ENCODE results near the gene RAB23.

GRCh38 chr6:57256541-57256940 lies 34.4 kb upstream of the RAB23 start:
- TF ChIP-seq, protein P1, sequence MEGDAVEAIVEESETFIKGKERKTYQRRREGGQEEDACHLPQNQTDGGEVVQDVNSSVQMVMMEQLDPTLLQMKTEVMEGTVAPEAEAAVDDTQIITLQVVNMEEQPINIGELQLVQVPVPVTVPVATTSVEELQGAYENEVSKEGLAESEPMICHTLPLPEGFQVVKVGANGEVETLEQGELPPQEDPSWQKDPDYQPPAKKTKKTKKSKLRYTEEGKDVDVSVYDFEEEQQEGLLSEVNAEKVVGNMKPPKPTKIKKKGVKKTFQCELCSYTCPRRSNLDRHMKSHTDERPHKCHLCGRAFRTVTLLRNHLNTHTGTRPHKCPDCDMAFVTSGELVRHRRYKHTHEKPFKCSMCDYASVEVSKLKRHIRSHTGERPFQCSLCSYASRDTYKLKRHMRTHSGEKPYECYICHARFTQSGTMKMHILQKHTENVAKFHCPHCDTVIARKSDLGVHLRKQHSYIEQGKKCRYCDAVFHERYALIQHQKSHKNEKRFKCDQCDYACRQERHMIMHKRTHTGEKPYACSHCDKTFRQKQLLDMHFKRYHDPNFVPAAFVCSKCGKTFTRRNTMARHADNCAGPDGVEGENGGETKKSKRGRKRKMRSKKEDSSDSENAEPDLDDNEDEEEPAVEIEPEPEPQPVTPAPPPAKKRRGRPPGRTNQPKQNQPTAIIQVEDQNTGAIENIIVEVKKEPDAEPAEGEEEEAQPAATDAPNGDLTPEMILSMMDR (IDR thresholded peaks at IDR 0.05), result no peak
- TF ChIP-seq EZH2 (IDR thresholded peaks at IDR 0.05; ENCODE audit: borderline replicate concordance, insufficient read depth, low read depth, low read length, poor library complexity, severe bottlenecking), result no peak
